ENCODE results near the gene ABCC6.

GRCh38 chr16:16107839-16108238 is 115.5 kb downstream of the ABCC6 start:
- TF ChIP-seq CTCF (tag by site-specific recombination; IDR thresholded peaks at IDR 0.05) = no peak
- TF ChIP-seq HOXA7 (CRISPR knock-in tag; IDR thresholded peaks at IDR 0.05; ENCODE audit: borderline replicate concordance) = no peak
- no peak for TF ChIP-seq ZNF571 (tag by site-specific recombination; IDR thresholded peaks at IDR 0.05)
- no peak for TF ChIP-seq ZBTB8A (tag by site-specific recombination; IDR thresholded peaks at IDR 0.05)
- TF ChIP-seq PATZ1 (tag by site-specific recombination; IDR thresholded peaks at IDR 0.05) = no peak
- no peak for TF ChIP-seq REST (tag by site-specific recombination; IDR thresholded peaks at IDR 0.05)
- no peak for TF ChIP-seq ZBTB21 (tag by site-specific recombination; IDR thresholded peaks at IDR 0.05)
- no peak for TF ChIP-seq ZNF830 (tag by site-specific recombination; IDR thresholded peaks at IDR 0.05; ENCODE audit: low read depth)
- no peak for TF ChIP-seq ZFP41 (tag by site-specific recombination; IDR thresholded peaks at IDR 0.05; ENCODE audit: borderline replicate concordance)
- no peak for TF ChIP-seq ZNF138 (tag by site-specific recombination; IDR thresholded peaks at IDR 0.05; ENCODE audit: borderline replicate concordance)
- no peak for TF ChIP-seq RBAK (tag by site-specific recombination; IDR thresholded peaks at IDR 0.05)
